Upper lobe of left lung (tissue), 4 donors: ENCODE measurements around the gene SLC18A2.

Experiments
- POLR2A ChIP-seq, 4 donors: fragments of 450-650 bp; IDR thresholded peaks; one replicate each; pipeline ENCODE4 v1.5.1; 2016 to 2017; ENCODE audit warnings: antibody characterized with exemption in 4 of 4, mild to moderate bottlenecking in 2 of 4
- POLR2AphosphoS5 ChIP-seq, 2 donors: sonication (generic); formaldehyde crosslinking; IDR thresholded peaks; one replicate each; pipeline ENCODE4 v1.5.1; 2017; ENCODE audit warnings: antibody characterized with exemption in 2 of 2
- TF ChIP-seq, protein P1 (sequence below), 6 experiments: fragments of 450-650 bp in 4 of 6; fragments of 200-600 bp in 2 of 6; sonication (generic) in 2 of 6; IDR thresholded peaks; one replicate each; pipeline ENCODE4 v1.5.1; 2016 to 2019; ENCODE audit warnings: antibody characterized with exemption in 6 of 6

DNA sequence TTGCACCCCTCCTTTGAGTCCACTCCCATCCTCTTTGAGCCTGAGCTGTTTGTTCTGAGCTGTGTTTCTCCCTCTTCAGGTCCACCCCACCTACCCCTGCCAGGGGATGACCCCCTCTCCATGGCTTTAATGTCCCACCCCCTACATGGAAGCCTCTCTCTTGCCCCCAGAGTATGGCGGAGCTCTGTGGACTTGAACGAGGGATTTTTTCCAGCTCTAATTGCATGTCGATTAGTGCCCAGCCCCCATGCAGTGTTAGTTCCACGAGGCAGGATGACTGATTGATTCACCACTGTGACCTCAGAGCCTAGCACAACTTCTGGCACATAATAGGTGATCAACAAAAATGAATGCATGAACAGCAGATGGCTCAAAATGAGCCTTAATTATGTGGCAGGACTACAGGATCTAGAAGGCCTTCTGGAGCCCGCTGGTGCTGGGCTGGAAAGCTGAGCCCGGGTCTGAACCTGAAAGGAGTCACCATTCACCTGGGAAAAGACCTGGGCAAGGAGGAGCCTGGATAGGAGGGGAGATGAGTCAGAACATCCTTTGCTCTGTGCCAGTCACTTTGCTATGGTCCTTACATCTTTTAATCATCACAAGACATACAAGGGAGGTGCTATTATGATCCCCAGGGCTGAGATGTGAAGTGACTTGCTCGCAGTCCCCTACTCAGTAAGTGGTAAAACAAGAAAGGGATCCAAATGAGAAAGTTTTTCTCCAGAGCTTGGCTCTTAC lies 17.1 kb upstream of the SLC18A2 start:
- TF ChIP-seq, protein P1, sequence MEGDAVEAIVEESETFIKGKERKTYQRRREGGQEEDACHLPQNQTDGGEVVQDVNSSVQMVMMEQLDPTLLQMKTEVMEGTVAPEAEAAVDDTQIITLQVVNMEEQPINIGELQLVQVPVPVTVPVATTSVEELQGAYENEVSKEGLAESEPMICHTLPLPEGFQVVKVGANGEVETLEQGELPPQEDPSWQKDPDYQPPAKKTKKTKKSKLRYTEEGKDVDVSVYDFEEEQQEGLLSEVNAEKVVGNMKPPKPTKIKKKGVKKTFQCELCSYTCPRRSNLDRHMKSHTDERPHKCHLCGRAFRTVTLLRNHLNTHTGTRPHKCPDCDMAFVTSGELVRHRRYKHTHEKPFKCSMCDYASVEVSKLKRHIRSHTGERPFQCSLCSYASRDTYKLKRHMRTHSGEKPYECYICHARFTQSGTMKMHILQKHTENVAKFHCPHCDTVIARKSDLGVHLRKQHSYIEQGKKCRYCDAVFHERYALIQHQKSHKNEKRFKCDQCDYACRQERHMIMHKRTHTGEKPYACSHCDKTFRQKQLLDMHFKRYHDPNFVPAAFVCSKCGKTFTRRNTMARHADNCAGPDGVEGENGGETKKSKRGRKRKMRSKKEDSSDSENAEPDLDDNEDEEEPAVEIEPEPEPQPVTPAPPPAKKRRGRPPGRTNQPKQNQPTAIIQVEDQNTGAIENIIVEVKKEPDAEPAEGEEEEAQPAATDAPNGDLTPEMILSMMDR (IDR thresholded peaks at IDR 0.05) = no peak
- no peak for TF ChIP-seq POLR2A (IDR thresholded peaks at IDR 0.05)
- TF ChIP-seq POLR2AphosphoS5 (IDR thresholded peaks at IDR 0.05) = no peak
